Neutrophil (primary cell): ENCODE results near the gene CWC15.

Source experiments
- H3K27ac ChIP-seq: fragments of 200-600 bp; sonication (generic); 2 replicates; pipeline ENCODE4 v1.5.1; 2016; ENCODE audit warnings: mild to moderate bottlenecking, moderate library complexity
- H3K27me3 ChIP-seq: fragments of 200-600 bp; sonication (generic); 2 replicates; pipeline ENCODE4 v1.6.0; 2016; ENCODE audit warnings: mild to moderate bottlenecking
- H3K36me3 ChIP-seq: fragments of 200-600 bp; sonication (generic); 2 replicates; pipeline ENCODE4 v1.5.1; 2017
- H3K4me1 ChIP-seq, 2 experiments: fragments of 200-600 bp in 1 of 2; sonication (generic) in 1 of 2; 1 replicate in 1 of 2; 2 replicates in 1 of 2; pipeline versions ENCODE4 v1.5.1 to v1.6.1; 2013 to 2016; ENCODE audit warnings: low read depth in 1 of 2, low read length in 1 of 2, mild to moderate bottlenecking in 1 of 2, moderate library complexity in 1 of 2; ENCODE audit not compliant: control insufficient read depth in 1 of 2, insufficient read depth in 1 of 2
- H3K4me3 ChIP-seq, 2 experiments: fragments of 200-600 bp in 1 of 2; sonication (generic) in 1 of 2; 1 replicate in 1 of 2; 2 replicates in 1 of 2; pipeline ENCODE4 v1.5.1; 2013 to 2016; ENCODE audit warnings: low read depth in 1 of 2, low read length in 1 of 2, mild to moderate bottlenecking in 1 of 2, moderate library complexity in 1 of 2
- H3K9me3 ChIP-seq: fragments of 200-600 bp; sonication (generic); 2 replicates; pipeline ENCODE4 v1.5.1; 2016
- TF ChIP-seq, protein P1 (sequence below): fragments of 200-600 bp; sonication (generic); IDR thresholded peaks from 2 replicates; pipeline ENCODE4 v1.5.1; 2016; ENCODE audit warnings: antibody characterized with exemption

CWC15 gene

DNA sequence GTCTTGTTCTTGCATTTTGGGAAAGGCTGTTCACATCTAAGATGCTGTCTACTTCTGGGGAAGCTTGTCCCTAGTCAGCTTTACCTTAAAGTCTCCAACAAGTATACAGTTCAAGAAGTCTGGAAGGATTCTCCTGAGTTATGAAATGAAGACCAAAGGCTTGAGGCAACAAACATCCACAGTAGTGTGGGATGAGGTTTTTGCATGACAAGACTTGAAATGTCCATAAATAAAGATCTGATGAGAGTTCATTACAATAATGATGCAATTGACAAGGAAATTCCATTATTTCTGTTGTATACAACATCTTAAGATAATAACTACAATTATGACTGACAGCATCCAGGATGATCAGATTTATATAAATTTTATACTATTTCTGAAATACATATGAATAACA lies 30.4 kb upstream of the CWC15 start:
- no peaks in the 10 kb centered on the region for H3K9me3 ChIP-seq
- H3K4me1 ChIP-seq = no peaks in the 10 kb centered on the region
- H3K27me3 ChIP-seq = peaks cover 12% of the 10 kb centered on the region
- no peak overlapping the region for H3K27ac ChIP-seq
- H3K36me3 ChIP-seq = no peaks in the 10 kb centered on the region
- no peak overlapping the region for H3K4me3 ChIP-seq
- TF ChIP-seq, protein P1, sequence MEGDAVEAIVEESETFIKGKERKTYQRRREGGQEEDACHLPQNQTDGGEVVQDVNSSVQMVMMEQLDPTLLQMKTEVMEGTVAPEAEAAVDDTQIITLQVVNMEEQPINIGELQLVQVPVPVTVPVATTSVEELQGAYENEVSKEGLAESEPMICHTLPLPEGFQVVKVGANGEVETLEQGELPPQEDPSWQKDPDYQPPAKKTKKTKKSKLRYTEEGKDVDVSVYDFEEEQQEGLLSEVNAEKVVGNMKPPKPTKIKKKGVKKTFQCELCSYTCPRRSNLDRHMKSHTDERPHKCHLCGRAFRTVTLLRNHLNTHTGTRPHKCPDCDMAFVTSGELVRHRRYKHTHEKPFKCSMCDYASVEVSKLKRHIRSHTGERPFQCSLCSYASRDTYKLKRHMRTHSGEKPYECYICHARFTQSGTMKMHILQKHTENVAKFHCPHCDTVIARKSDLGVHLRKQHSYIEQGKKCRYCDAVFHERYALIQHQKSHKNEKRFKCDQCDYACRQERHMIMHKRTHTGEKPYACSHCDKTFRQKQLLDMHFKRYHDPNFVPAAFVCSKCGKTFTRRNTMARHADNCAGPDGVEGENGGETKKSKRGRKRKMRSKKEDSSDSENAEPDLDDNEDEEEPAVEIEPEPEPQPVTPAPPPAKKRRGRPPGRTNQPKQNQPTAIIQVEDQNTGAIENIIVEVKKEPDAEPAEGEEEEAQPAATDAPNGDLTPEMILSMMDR = no peak

DNA sequence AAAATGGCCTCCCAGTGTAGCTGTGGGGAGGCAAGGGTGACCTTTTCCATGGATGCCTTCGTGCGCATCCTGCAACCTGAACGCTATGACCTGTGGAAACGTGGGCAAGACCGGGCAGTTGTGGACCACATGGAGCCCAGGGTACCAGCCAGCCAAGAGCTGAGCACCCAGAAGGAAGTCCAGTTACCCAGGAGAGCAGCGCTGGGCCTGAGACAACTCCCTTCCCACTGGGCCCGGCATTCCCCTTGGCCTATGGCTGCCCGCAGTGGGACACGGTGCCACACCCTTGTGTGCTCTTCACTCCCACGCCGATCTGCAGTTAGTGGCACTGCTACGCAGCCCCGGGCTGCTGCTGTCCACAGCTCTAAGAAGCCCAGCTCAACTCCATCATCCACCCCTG lies 24.9 kb upstream of the CWC15 start:
- no peak overlapping the region for H3K27ac ChIP-seq
- TF ChIP-seq, protein P1 = no peak
- H3K4me1 ChIP-seq = no peaks in the 10 kb centered on the region

DNA sequence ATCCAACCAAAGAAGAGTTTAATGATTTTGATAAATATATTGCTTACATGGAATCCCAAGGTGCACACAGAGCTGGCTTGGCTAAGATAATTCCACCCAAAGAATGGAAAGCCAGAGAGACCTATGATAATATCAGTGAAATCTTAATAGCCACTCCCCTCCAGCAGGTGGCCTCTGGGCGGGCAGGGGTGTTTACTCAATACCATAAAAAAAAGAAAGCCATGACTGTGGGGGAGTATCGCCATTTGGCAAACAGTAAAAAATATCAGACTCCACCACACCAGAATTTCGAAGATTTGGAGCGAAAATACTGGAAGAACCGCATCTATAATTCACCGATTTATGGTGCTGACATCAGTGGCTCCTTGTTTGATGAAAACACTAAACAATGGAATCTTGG lies 24.1 kb upstream of the CWC15 start:
- H3K9me3 ChIP-seq = no peaks in the 10 kb centered on the region
- no peak overlapping the region for H3K4me3 ChIP-seq
- peaks cover 20% of the 10 kb centered on the region for H3K27me3 ChIP-seq
- no peaks in the 10 kb centered on the region for H3K36me3 ChIP-seq
- H3K27ac ChIP-seq = no peak overlapping the region
- H3K4me1 ChIP-seq = no peaks in the 10 kb centered on the region
- TF ChIP-seq, protein P1 = no peak

More for the DNA sequence above, 24.9 kb upstream of the CWC15 start:
- Histone ChIP-seq H3K9me3 (no peaks in the 10 kb centered on the region), H3K4me3 (no peak overlapping the region), H3K27me3 (peaks cover 11% of the 10 kb centered on the region), H3K36me3 (no peaks in the 10 kb centered on the region)

DNA sequence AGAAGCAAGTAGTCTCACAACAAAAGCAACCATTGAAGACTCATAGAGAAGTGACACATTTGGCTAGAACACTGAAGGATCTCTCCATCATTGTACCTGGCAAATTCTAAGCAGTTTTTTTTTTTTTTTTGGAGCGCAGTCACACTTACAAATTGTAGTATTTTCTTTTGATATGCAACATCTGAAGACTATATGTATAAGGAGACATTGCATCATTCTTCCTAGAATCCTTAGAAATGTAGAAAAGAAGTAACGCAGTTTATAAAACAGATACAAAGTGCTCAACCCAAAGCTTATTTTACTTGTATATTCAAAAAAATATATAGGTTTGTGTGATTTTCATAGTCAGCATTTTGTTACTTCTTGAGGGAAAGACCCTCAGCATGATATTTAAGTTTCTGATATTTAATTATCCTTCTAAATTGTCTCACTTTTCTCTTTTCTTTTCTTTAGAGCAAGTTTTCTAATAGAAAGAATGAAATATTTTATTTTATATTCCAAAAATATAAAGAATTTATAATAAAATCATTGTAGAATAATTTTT lies 20.1 kb upstream of the CWC15 start:
- TF ChIP-seq, protein P1 = no peak
- no peaks in the 10 kb centered on the region for H3K4me1 ChIP-seq
- no peaks in the 10 kb centered on the region for H3K36me3 ChIP-seq
- no peaks in the 10 kb centered on the region for H3K9me3 ChIP-seq
- no peak overlapping the region for H3K27ac ChIP-seq
- H3K27me3 ChIP-seq = peaks cover 44% of the 10 kb centered on the region
- H3K4me3 ChIP-seq = no peak overlapping the region

DNA sequence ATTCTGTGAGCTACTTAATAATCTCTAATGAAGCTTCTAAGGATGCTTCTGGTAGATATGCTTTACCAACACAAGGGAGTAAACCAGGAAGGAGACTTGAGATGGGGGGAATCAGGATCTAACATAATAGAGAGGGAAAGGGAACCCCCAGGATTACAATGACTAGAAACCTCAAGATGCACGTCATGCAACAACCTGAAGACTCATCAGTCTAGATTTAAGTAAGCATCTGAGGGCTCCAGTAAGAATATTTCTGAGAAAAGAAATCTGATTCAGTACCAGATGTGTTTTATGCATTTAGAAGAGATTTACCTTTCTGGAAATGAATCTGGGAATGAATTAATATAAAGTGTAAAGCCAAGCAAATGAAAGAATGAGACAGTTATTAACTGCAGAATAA lies 15.4 kb upstream of the CWC15 start:
- TF ChIP-seq, protein P1 = no peak
- Histone ChIP-seq H3K27me3 (peaks cover 40% of the 10 kb centered on the region), H3K36me3 (no peaks in the 10 kb centered on the region), H3K9me3 (no peaks in the 10 kb centered on the region), H3K4me1 (no peaks in the 10 kb centered on the region), H3K27ac (no peak overlapping the region), H3K4me3 (no peak overlapping the region)

DNA sequence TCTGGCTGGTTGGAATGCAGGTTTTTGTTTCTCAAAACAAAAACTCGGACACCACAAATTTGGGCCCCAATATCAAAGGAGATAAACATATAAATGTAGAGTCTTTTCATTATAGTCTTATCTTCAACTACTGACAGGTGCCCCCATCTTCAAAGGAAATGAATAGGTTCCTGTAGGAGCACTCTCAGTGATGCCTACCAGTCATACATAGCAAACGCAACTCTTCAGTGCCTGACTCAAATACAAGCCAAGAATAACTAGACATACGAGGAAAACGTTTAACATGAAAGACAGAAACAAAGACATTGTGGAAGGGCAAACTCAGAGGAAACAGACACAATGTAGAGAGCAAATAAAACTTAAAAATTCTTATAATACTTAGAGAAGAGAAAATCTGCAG lies 14.0 kb upstream of the CWC15 start:
- no peaks in the 10 kb centered on the region for H3K4me1 ChIP-seq
- peaks cover 30% of the 10 kb centered on the region for H3K27me3 ChIP-seq
- H3K27ac ChIP-seq = no peak overlapping the region
- TF ChIP-seq, protein P1 = no peak
- H3K4me3 ChIP-seq = no peak overlapping the region
- H3K9me3 ChIP-seq = no peaks in the 10 kb centered on the region
- H3K36me3 ChIP-seq = no peaks in the 10 kb centered on the region
